Chondrocyte (in vitro differentiated cells): ENCODE measurements around the gene DCN. TPM values are rescaled to one million over a fixed set of nuclear protein-coding genes. Genes with fewer than 3 reads are reported as not detected.

Experiments
- DNase-seq: peaks from one replicate; pipeline ENCODE4 v3.0.0; 2021; ENCODE audit warnings: mixed read lengths, low spot score
- H3K27ac Mint-ChIP-seq: one replicate; pipeline ENCODE4 v1.8.0; 2021; ENCODE audit warnings: mild to moderate bottlenecking, moderate library complexity, mixed read lengths; ENCODE audit not compliant: unreplicated experiment
- H3K27me3 Mint-ChIP-seq: 2 replicates; pipeline ENCODE4 v1.8.0; 2021; ENCODE audit warnings: low read depth, mixed read lengths
- H3K36me3 Mint-ChIP-seq: 2 replicates; pipeline ENCODE4 v1.8.0; 2021; ENCODE audit warnings: low read depth, mixed read lengths
- H3K4me1 Mint-ChIP-seq: 2 replicates; pipeline ENCODE4 v1.8.0; 2021; ENCODE audit warnings: low read depth, mild to moderate bottlenecking, mixed read lengths
- H3K4me3 Mint-ChIP-seq: one replicate; pipeline ENCODE4 v1.8.0; 2021; ENCODE audit warnings: mild to moderate bottlenecking, moderate library complexity, mixed read lengths; ENCODE audit not compliant: unreplicated experiment
- H3K9me3 Mint-ChIP-seq: 2 replicates; pipeline ENCODE4 v1.8.0; 2021; ENCODE audit warnings: low read depth, mixed read lengths
- total RNA-seq: library from RNA; stranded (reverse); gene quantifications from 3 replicates; pipeline ENCODE4 v1.2.1, GENCODE V29; 2021
- TF ChIP-seq, protein P1 (sequence below): fragments of 200-600 bp; sonication (generic); IDR thresholded peaks from 2 replicates; pipeline ENCODE4 v1.5.0; 2021; ENCODE audit warnings: antibody characterized with exemption, mild to moderate bottlenecking, moderate library complexity

Gene DCN
- total RNA-seq, 1 donor from 2014 or later: 723 TPM

DNA sequence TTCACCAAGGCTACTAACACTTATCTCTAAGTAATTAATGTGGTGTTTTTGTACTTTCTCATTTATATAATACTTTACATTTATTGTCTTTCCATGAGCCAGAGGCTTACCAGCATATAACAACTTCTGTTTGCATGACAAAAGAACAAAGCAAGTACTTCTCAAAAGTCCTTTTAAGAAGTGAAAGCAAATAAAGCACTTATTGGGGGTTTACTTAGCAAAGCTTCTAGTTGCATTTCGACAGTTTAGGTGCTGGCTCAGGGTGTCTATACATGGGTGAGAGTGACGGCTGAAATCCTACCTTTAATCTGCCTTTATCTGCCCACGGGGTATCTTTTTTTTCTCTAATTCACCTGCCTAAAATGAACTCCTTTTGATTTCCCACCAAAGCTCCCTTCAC lies 21.0 kb upstream of the DCN start:
- no peaks in the 10 kb centered on the region for H3K27me3 Mint-ChIP-seq
- no peak overlapping the region for H3K27ac Mint-ChIP-seq
- H3K4me1 Mint-ChIP-seq: peaks cover 17% of the 10 kb centered on the region
- TF ChIP-seq, protein P1, sequence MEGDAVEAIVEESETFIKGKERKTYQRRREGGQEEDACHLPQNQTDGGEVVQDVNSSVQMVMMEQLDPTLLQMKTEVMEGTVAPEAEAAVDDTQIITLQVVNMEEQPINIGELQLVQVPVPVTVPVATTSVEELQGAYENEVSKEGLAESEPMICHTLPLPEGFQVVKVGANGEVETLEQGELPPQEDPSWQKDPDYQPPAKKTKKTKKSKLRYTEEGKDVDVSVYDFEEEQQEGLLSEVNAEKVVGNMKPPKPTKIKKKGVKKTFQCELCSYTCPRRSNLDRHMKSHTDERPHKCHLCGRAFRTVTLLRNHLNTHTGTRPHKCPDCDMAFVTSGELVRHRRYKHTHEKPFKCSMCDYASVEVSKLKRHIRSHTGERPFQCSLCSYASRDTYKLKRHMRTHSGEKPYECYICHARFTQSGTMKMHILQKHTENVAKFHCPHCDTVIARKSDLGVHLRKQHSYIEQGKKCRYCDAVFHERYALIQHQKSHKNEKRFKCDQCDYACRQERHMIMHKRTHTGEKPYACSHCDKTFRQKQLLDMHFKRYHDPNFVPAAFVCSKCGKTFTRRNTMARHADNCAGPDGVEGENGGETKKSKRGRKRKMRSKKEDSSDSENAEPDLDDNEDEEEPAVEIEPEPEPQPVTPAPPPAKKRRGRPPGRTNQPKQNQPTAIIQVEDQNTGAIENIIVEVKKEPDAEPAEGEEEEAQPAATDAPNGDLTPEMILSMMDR: no peak
- no peak for DNase-seq
- peaks cover 7% of the 10 kb centered on the region for H3K36me3 Mint-ChIP-seq
- no peak overlapping the region for H3K4me3 Mint-ChIP-seq
- H3K9me3 Mint-ChIP-seq: peaks cover 20% of the 10 kb centered on the region

- peaks cover 10% of the 10 kb centered on the region for H3K36me3 Mint-ChIP-seq
- DNase-seq: no peak
- H3K4me1 Mint-ChIP-seq: peaks cover 17% of the 10 kb centered on the region
- peaks cover 17% of the 10 kb centered on the region for H3K9me3 Mint-ChIP-seq
- H3K27me3 Mint-ChIP-seq: no peaks in the 10 kb centered on the region
- no peak overlapping the region for H3K27ac Mint-ChIP-seq
- H3K4me3 Mint-ChIP-seq: no peak overlapping the region
- TF ChIP-seq, protein P1: no peak
Measured at GRCh38 chr12:91202390-91202789, 19.8 kb upstream of the DCN start.

DNA sequence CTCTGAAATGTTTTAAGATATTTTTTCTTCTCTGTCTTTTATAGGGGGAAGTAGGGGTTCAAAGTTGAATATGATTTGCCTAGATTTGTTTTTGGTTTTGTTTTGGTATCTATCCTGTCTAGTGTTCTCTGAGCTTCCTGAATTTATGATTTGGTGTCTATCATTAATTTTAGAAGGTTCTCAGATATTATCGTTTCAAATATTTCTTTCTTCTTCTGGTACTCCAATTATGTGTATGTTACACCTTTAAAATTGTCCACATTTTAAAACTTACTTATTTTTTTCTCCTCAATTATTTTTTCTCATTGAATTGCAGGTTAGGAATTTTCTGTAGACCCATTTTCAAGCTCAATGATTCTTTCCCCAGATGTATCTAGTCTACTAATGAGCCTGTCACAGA lies 13.8 kb upstream of the DCN start:
- no peak for DNase-seq
- H3K27ac Mint-ChIP-seq: no peak overlapping the region
- TF ChIP-seq, protein P1: no peak
- H3K36me3 Mint-ChIP-seq: peaks cover 20% of the 10 kb centered on the region
- H3K9me3 Mint-ChIP-seq: peaks cover 40% of the 10 kb centered on the region
- H3K4me3 Mint-ChIP-seq: no peak overlapping the region
- no peaks in the 10 kb centered on the region for H3K27me3 Mint-ChIP-seq
- peaks cover 14% of the 10 kb centered on the region for H3K4me1 Mint-ChIP-seq

GRCh38 chr12:91194500-91194899 lies 11.9 kb upstream of the DCN start:
- peaks cover 27% of the 10 kb centered on the region for H3K4me1 Mint-ChIP-seq
- peaks cover 19% of the 10 kb centered on the region for H3K36me3 Mint-ChIP-seq
- H3K27me3 Mint-ChIP-seq: no peaks in the 10 kb centered on the region
- no peak overlapping the region for H3K4me3 Mint-ChIP-seq
- DNase-seq: no peak
- H3K27ac Mint-ChIP-seq: no peak overlapping the region
- H3K9me3 Mint-ChIP-seq: peaks cover 39% of the 10 kb centered on the region
- TF ChIP-seq, protein P1: no peak

GRCh38 chr12:91191513-91192111 lies 9.0 kb upstream of the DCN start:
- Mint-ChIP-seq H3K9me3 (peaks cover 18% of the 10 kb centered on the region), H3K27me3 (no peaks in the 10 kb centered on the region), H3K27ac (peak overlapping the region; percentile 65), H3K4me1 (peaks cover 52% of the 10 kb centered on the region), H3K36me3 (peaks cover 10% of the 10 kb centered on the region), H3K4me3 (no peak overlapping the region)
- TF ChIP-seq, protein P1: no peak
- no peak for DNase-seq
